GM11168 (cell line): Measurements from ENCODE around the gene CDCA7L.

Experiments
- in situ Hi-C: fragments of 300-500 bp; cut with MboI; formaldehyde crosslinking; loops from one replicate; pipeline ENCODE4 v1.12.0; 2022; ENCODE audit warnings: low sequenced_read_pairs; ENCODE audit not compliant: unreplicated experiment

The CDCA7L gene, protein sequence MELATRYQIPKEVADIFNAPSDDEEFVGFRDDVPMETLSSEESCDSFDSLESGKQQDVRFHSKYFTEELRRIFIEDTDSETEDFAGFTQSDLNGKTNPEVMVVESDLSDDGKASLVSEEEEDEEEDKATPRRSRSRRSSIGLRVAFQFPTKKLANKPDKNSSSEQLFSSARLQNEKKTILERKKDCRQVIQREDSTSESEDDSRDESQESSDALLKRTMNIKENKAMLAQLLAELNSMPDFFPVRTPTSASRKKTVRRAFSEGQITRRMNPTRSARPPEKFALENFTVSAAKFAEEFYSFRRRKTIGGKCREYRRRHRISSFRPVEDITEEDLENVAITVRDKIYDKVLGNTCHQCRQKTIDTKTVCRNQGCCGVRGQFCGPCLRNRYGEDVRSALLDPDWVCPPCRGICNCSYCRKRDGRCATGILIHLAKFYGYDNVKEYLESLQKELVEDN

DNA sequence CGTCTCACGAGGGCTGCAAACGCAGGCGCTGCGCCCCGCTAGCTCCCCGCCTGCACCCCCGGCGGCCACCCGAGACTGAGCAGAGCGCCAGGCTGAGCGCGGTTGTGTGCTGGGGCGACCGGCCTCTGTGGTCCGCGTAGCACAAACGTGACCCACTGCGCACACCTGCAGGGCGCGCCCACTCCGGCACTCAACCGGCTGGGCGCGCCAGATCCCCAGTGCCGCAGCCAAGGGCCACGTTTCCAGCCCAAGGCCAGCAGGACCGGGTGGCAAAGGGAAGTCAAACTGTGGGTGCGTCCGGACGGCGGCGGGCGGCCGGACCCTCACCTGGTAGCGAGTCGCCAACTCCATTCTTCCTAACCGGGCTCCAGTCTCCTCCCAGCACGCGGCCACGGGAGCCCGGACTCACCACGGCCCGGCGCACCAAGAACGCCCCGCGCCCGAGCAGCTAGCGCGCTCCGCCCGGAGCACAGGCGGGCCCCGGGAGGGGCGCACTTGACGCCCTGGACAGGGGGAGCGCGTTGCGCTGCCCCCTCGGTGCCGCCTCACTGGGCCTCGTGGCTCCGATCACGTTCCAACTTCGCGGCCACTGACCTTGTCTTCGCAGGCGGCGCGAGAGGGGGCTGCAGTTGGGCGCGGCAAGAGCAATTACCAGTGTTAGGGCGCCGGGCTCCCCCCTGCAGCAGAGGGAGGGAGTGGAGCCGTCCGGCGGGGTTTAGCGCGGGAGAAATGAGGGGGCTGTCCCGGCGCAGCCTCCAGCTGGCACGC lies at the start of gene CDCA7L:
Gene CDCA7L (minus strand): TSS at position 446 of the 768 bp plus-strand sequence. CDS start 95 bp downstream, at position 351.
- in situ Hi-C loops = no loop called here

GRCh38 chr7:21986096-21986495 lies 40.4 kb upstream of the CDCA7L start:
- in situ Hi-C loops = no loop called here

DNA sequence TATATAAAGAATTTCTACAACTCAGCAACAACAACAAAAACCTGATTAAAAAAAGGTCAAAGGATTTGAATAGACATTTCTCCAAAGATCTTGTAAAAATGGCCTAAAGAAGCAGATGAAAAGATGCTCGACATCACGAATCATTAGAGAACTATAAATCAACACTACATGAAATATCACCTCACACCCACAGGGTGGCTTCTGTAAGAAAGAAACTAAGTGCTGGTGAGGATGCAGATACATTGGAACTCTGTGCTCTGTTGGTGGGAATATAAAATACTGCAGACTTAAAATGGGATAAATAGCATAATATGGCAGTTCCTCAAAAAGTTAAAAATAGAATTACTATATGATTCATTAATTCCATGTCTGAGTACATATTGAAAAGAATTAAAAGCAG lies 38.3 kb upstream of the CDCA7L start:
- in situ Hi-C loops = no loop called here

GRCh38 chr7:21983056-21983455 lies 37.4 kb upstream of the CDCA7L start:
- in situ Hi-C loops = no loop called here

DNA sequence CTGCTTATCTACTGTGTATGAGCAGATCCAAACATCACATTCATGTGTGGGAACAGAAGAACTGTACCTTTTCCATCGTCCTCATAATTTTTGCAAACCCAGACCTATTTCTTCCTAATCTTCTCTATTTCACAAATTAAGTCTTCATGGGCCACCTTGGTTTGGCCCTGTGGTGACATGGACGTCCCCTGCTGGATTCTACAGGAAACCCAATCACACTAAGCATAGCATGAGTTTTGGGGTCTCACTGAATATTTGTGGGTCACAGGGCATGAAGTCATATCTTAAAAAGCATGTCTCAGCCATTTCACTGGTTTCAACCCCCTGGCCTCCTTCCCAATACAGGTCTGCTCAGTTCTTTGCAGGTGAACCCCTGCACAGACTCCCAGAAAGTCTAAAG lies 35.8 kb upstream of the CDCA7L start:
- in situ Hi-C loops = no loop called here

GRCh38 chr7:21980926-21981500 lies 35.3 kb upstream of the CDCA7L start:
- in situ Hi-C loops = no loop called here

- in situ Hi-C loops = no loop called here
These were observed 26.7 kb upstream of the CDCA7L start for GRCh38 chr7:21972397-21972784.

- in situ Hi-C loops = no loop called here
These were observed 26.2 kb upstream of the CDCA7L start for GRCh38 chr7:21971780-21972396.

DNA sequence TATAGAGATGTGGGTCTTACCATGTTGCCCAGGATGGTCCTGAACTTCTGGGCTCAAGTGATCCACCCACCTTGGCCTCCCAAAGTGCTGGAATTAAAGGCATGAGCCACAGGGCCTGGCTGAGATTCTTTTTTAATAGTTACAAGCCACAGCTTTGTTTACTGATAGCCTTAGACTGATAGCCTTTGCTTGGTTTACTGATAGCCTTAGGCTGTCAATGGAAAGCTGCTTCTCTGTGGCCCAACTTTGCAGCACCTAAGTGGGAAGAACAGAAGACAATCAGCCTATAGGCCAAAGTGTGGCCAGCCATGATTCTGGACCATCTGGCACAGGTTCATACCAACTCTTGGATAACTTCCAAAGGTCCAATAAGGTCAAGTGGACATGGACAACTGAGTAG lies 24.1 kb upstream of the CDCA7L start:
- in situ Hi-C loops = no loop called here

- in situ Hi-C loops = no loop called here
These were observed 21.9 kb upstream of the CDCA7L start for GRCh38 chr7:21967598-21968003.

DNA sequence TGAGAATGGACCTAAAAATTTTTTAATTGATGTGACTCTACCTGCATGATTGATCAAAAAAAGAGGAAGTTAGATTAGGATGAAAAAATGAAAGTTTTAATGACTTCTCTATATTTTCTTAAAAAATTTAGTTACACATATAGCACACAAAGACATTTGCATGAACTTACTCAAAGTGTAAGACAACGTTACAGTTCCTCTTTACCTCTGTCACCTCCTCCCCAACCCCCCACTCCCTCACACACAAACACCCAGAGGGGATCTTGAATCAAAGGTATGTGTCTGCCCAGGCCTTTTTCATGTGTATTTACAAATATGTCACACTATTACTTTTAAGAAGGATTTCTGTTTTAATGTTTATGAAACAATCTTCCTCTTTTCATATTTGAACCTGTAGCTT lies 20.6 kb upstream of the CDCA7L start:
- in situ Hi-C loops = no loop called here

- in situ Hi-C loops = no loop called here
These were observed 19.6 kb upstream of the CDCA7L start for GRCh38 chr7:21965291-21965690.

DNA sequence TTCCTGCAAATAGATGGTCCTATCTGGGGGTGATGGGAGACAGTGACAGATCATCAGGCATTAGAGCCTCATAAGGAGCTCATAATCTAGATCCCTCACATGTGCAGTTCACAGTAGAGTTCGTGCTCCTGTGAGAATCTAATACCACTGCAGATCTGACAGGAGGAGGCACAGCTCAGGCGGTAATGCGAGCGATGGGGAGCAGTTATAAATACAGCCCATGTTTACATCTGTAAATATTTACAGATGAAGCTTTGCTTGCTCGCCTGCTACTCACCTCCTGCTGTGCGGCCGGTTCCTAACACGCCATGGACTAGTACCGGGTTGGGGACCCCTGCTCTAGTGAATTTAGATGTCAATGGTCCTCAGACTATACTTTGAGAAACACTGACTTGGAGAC lies 17.0 kb upstream of the CDCA7L start:
- in situ Hi-C loops = no loop called here

- in situ Hi-C loops = no loop called here
These were observed 15.2 kb upstream of the CDCA7L start for GRCh38 chr7:21960922-21961321.

- in situ Hi-C loops = no loop called here
These were observed 13.7 kb upstream of the CDCA7L start for GRCh38 chr7:21959387-21959776.

DNA sequence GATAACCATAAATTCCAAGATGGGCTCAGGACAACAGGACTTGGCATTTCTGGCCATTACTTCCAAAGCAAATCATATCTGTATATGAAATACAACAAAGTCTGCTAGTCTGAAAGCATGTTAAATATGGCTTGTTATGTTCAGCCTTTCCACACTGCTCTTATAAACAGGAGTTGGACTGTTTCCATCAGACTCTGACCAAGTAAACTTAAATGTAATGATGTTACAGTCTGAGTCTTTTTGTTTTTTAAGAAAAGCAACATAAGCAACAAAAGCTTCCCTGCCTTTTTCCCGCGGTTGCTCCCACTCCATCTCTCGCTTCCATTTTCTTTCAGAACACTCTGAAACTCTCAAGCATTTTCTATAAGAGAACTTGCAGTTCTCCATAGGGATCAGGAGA lies 8.1 kb upstream of the CDCA7L start:
- in situ Hi-C loops = no loop called here

DNA sequence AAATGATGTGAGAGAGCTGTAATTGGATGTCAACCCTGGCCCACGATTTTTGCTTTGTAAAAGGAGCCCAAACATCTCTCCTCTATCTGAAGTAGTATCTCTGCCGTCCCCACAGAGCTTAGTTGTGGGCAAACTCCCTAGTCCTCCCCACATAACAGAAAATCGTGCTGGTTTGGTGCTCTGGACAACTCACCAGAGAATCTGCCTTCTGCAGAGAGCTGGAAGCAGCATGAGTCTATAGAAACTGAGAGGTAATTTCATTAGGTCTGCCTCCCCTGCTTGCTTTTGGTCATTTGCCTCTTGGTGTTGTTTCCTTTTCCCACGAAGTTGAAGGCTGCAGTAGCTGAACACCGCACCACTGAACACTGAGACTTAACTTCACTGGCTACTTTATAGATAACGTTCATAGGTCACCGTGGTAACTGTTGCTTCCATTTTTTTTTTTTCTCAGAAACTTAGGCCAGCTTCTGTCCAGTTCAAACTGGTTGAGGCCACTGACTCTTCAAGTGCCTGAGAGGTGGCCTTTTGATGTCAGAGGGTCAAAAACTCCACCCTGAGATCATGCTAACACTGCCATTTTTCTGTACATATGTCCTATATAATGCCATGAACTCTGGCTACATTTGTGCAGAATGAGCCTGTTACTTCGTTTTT lies 3.3 kb upstream of the CDCA7L start:
- in situ Hi-C loops = no loop called here

GRCh38 chr7:21948364-21948763 lies 2.7 kb upstream of the CDCA7L start:
- in situ Hi-C loops = no loop called here

GRCh38 chr7:21947946-21948345 lies 2.2 kb upstream of the CDCA7L start:
- in situ Hi-C loops = no loop called here

GRCh38 chr7:21947056-21947455 lies 1.4 kb upstream of the CDCA7L start:
- in situ Hi-C loops = no loop called here
